ENCODE data around the gene KLHL12. TPM values are rescaled to one million over a fixed set of nuclear protein-coding genes. Genes with fewer than 3 reads are reported as not detected.
A peak's percentile ranks its signal among the peaks of the same experiment; 100 is the strongest.
"Not testable (repeated sequence)": the region's sequence is repeated elsewhere in the genome, so short reads cannot be mapped to it uniquely, and the experiment has no call there.

Gene KLHL12
- total and polyA plus RNA-seq, 4 donors, result 32.3 to 38.8 (median 34.4) TPM

- peaks cover 39% of the 10 kb centered on the region for H3K36me3 ChIP-seq (ENCODE audit: control insufficient read depth, insufficient read depth, low read length)
- not testable (repeated sequence) for DNase-seq (ENCODE audit: low read depth in 4 of 6, low spot score in 6 of 6); H3K27me3 ChIP-seq (ENCODE audit: control insufficient read depth, insufficient read depth, low read length); H3K4me3 ChIP-seq (ENCODE audit: low read depth, low read length); H3K27ac ChIP-seq (ENCODE audit: low read depth, low read length); H3K9me3 ChIP-seq (ENCODE audit: control insufficient read depth, insufficient read depth, low read length); H3K4me1 ChIP-seq (ENCODE audit: control insufficient read depth, insufficient read depth, low read length)
- 83% methylated on average over 2 of the region's 5 CpGs for WGBS (ENCODE audit: insufficient coverage)
Measured at GRCh38 chr1:202903808-202904207, 23.2 kb downstream of the KLHL12 start.

- H3K4me1 ChIP-seq (ENCODE audit: control insufficient read depth, insufficient read depth, low read length), result no peaks in the 10 kb centered on the region
- DNase-seq (ENCODE audit: low read depth in 4 of 6, low spot score in 6 of 6), result peak in 1 of 6 donors; percentile 13
- no peaks in the 10 kb centered on the region for H3K27me3 ChIP-seq (ENCODE audit: control insufficient read depth, insufficient read depth, low read length)
- H3K9me3 ChIP-seq (ENCODE audit: control insufficient read depth, insufficient read depth, low read length), result no peaks in the 10 kb centered on the region
- H3K27ac ChIP-seq (ENCODE audit: low read depth, low read length), result no peak overlapping the region
- peaks cover 42% of the 10 kb centered on the region for H3K36me3 ChIP-seq (ENCODE audit: control insufficient read depth, insufficient read depth, low read length)
- no peak overlapping the region for H3K4me3 ChIP-seq (ENCODE audit: low read depth, low read length)
- WGBS (ENCODE audit: insufficient coverage), result 100% methylated on average over 1 of the region's 4 CpGs
Measured at GRCh38 chr1:202901555-202901954, 25.5 kb downstream of the KLHL12 start.

- Histone ChIP-seq H3K9me3 (ENCODE audit: control insufficient read depth, insufficient read depth, low read length) (no peaks in the 10 kb centered on the region), H3K4me1 (ENCODE audit: control insufficient read depth, insufficient read depth, low read length) (peaks cover 2% of the 10 kb centered on the region), H3K27ac (ENCODE audit: low read depth, low read length) (no peak overlapping the region), H3K36me3 (ENCODE audit: control insufficient read depth, insufficient read depth, low read length) (peaks cover 27% of the 10 kb centered on the region), H3K27me3 (ENCODE audit: control insufficient read depth, insufficient read depth, low read length) (no peaks in the 10 kb centered on the region), H3K4me3 (ENCODE audit: low read depth, low read length) (no peak overlapping the region)
- no peak for DNase-seq (ENCODE audit: low read depth in 4 of 6, low spot score in 6 of 6)
- 100% methylated on average over 1 of the region's 7 CpGs for WGBS (ENCODE audit: insufficient coverage)
Measured at GRCh38 chr1:202892501-202892900, 34.5 kb downstream of the KLHL12 start.

- Histone ChIP-seq H3K4me1 (ENCODE audit: control insufficient read depth, insufficient read depth, low read length) (peaks cover 4% of the 10 kb centered on the region), H3K27me3 (ENCODE audit: control insufficient read depth, insufficient read depth, low read length) (no peaks in the 10 kb centered on the region), H3K27ac (ENCODE audit: low read depth, low read length) (no peak overlapping the region), H3K36me3 (ENCODE audit: control insufficient read depth, insufficient read depth, low read length) (peaks cover 12% of the 10 kb centered on the region), H3K4me3 (ENCODE audit: low read depth, low read length) (no peak overlapping the region), H3K9me3 (ENCODE audit: control insufficient read depth, insufficient read depth, low read length) (no peaks in the 10 kb centered on the region)
- no peak for DNase-seq (ENCODE audit: low read depth in 4 of 6, low spot score in 6 of 6)
- 93% methylated on average over 2 of the region's 4 CpGs for WGBS (ENCODE audit: insufficient coverage)
Measured at GRCh38 chr1:202890392-202890791, 36.6 kb downstream of the KLHL12 start.

GRCh38 chr1:202888531-202889360, 38.3 kb downstream of the KLHL12 start, which contains the start of gene RABIF:
RABIF (minus strand) TSS chr1:202889149; CDS start chr1:202889098, 51 bp downstream.
- H3K9me3 ChIP-seq (ENCODE audit: control insufficient read depth, insufficient read depth, low read length), result no peaks in the 10 kb centered on the region
- peaks cover 4% of the 10 kb centered on the region for H3K4me1 ChIP-seq (ENCODE audit: control insufficient read depth, insufficient read depth, low read length)
- H3K27me3 ChIP-seq (ENCODE audit: control insufficient read depth, insufficient read depth, low read length), result no peaks in the 10 kb centered on the region
- under 1% methylated on average over 84 of the region's 84 CpGs for WGBS (ENCODE audit: insufficient coverage)
- H3K27ac ChIP-seq (ENCODE audit: low read depth, low read length), result peak within 1 kb of the TSS; percentile 98
- peaks cover 9% of the 10 kb centered on the region for H3K36me3 ChIP-seq (ENCODE audit: control insufficient read depth, insufficient read depth, low read length)
- H3K4me3 ChIP-seq (ENCODE audit: low read depth, low read length), result peak within 1 kb of the TSS; percentile 97
- DNase-seq (ENCODE audit: low read depth in 4 of 6, low spot score in 6 of 6), result peak; percentile 84 to 99 (median 92)

GRCh38 chr1:202888221-202888530, 38.9 kb downstream of the KLHL12 start:
- H3K9me3 ChIP-seq (ENCODE audit: control insufficient read depth, insufficient read depth, low read length), result no peaks in the 10 kb centered on the region
- H3K27ac ChIP-seq (ENCODE audit: low read depth, low read length), result peak overlapping the region; percentile 98
- peaks cover 9% of the 10 kb centered on the region for H3K36me3 ChIP-seq (ENCODE audit: control insufficient read depth, insufficient read depth, low read length)
- H3K4me1 ChIP-seq (ENCODE audit: control insufficient read depth, insufficient read depth, low read length), result peaks cover 4% of the 10 kb centered on the region
- peak in 1 of 6 donors; percentile 1 for DNase-seq (ENCODE audit: low read depth in 4 of 6, low spot score in 6 of 6)
- 0% methylated on average over 8 of the region's 10 CpGs for WGBS (ENCODE audit: insufficient coverage)
- H3K27me3 ChIP-seq (ENCODE audit: control insufficient read depth, insufficient read depth, low read length), result no peaks in the 10 kb centered on the region
- peak overlapping the region; percentile 97 for H3K4me3 ChIP-seq (ENCODE audit: low read depth, low read length)

- 94% methylated on average over 3 of the region's 10 CpGs for WGBS (ENCODE audit: insufficient coverage)
- DNase-seq (ENCODE audit: low read depth in 4 of 6, low spot score in 6 of 6), result no peak
Measured at GRCh38 chr1:202880961-202881460, 46.0 kb downstream of the KLHL12 start.

GRCh38 chr1:202880062-202880461, 47.0 kb downstream of the KLHL12 start:
- no peak overlapping the region for H3K4me3 ChIP-seq (ENCODE audit: low read depth, low read length)
- no peak for DNase-seq (ENCODE audit: low read depth in 4 of 6, low spot score in 6 of 6)
- no peaks in the 10 kb centered on the region for H3K27me3 ChIP-seq (ENCODE audit: control insufficient read depth, insufficient read depth, low read length)
- H3K36me3 ChIP-seq (ENCODE audit: control insufficient read depth, insufficient read depth, low read length), result peaks cover 22% of the 10 kb centered on the region
- no peaks in the 10 kb centered on the region for H3K9me3 ChIP-seq (ENCODE audit: control insufficient read depth, insufficient read depth, low read length)
- no peaks in the 10 kb centered on the region for H3K4me1 ChIP-seq (ENCODE audit: control insufficient read depth, insufficient read depth, low read length)
- H3K27ac ChIP-seq (ENCODE audit: low read depth, low read length), result no peak overlapping the region

More at GRCh38 chr1:202880961-202881460, 46.0 kb downstream of the KLHL12 start:
- Histone ChIP-seq H3K4me1 (ENCODE audit: control insufficient read depth, insufficient read depth, low read length) (no peaks in the 10 kb centered on the region), H3K27ac (ENCODE audit: low read depth, low read length) (no peak overlapping the region), H3K27me3 (ENCODE audit: control insufficient read depth, insufficient read depth, low read length) (no peaks in the 10 kb centered on the region), H3K9me3 (ENCODE audit: control insufficient read depth, insufficient read depth, low read length) (no peaks in the 10 kb centered on the region), H3K36me3 (ENCODE audit: control insufficient read depth, insufficient read depth, low read length) (peaks cover 22% of the 10 kb centered on the region), H3K4me3 (ENCODE audit: low read depth, low read length) (no peak overlapping the region)

- Histone ChIP-seq H3K4me3 (ENCODE audit: low read depth, low read length) (no peak overlapping the region), H3K36me3 (ENCODE audit: control insufficient read depth, insufficient read depth, low read length) (peaks cover 19% of the 10 kb centered on the region), H3K27ac (ENCODE audit: low read depth, low read length) (no peak overlapping the region), H3K9me3 (ENCODE audit: control insufficient read depth, insufficient read depth, low read length) (no peaks in the 10 kb centered on the region), H3K27me3 (ENCODE audit: control insufficient read depth, insufficient read depth, low read length) (no peaks in the 10 kb centered on the region), H3K4me1 (ENCODE audit: control insufficient read depth, insufficient read depth, low read length) (no peaks in the 10 kb centered on the region)
- no CpG with 5 or more reads among the region's 1 CpG for WGBS (ENCODE audit: insufficient coverage)
- DNase-seq (ENCODE audit: low read depth in 4 of 6, low spot score in 6 of 6), result no peak
Measured at GRCh38 chr1:202879128-202879527, 47.9 kb downstream of the KLHL12 start.

- Histone ChIP-seq H3K4me1 (ENCODE audit: control insufficient read depth, insufficient read depth, low read length) (no peaks in the 10 kb centered on the region), H3K9me3 (ENCODE audit: control insufficient read depth, insufficient read depth, low read length) (no peaks in the 10 kb centered on the region), H3K27ac (ENCODE audit: low read depth, low read length) (no peak overlapping the region), H3K4me3 (ENCODE audit: low read depth, low read length) (no peak overlapping the region), H3K27me3 (ENCODE audit: control insufficient read depth, insufficient read depth, low read length) (no peaks in the 10 kb centered on the region), H3K36me3 (ENCODE audit: control insufficient read depth, insufficient read depth, low read length) (no peaks in the 10 kb centered on the region)
- 88% methylated on average over 4 of the region's 4 CpGs for WGBS (ENCODE audit: insufficient coverage)
- no peak for DNase-seq (ENCODE audit: low read depth in 4 of 6, low spot score in 6 of 6)
Measured at GRCh38 chr1:202873026-202873425, 54.0 kb downstream of the KLHL12 start.

Data from spinal cord (tissue), 10 donors.